HG02588 (cell line): ENCODE data around the gene WDR17.

Source experiments
- ATAC-seq: cut with Tn5 transposase; IDR thresholded peaks from one replicate; pipeline ENCODE4 v1.9.1; 2021; ENCODE audit warnings: mild to moderate bottlenecking, moderate library complexity; ENCODE audit not compliant: unreplicated experiment

Gene WDR17

DNA sequence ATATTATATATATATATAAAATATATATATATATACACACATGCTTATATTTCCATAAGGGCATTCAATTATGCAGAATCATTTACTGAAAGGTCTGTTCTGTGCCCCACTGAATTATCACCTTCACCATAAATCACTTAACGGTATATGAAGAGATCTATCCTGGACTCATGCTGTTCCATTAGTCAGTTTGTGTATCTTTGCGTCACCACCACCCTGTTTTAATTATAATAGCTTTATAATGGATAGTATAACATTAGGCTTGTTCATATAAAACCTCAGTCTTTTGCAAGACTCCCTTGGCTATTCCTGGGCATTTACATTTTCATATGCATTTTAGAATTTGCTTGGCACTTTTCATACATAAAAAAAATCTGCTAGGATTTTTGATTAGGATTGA lies 19.1 kb downstream of the WDR17 start:
- no peak for ATAC-seq

DNA sequence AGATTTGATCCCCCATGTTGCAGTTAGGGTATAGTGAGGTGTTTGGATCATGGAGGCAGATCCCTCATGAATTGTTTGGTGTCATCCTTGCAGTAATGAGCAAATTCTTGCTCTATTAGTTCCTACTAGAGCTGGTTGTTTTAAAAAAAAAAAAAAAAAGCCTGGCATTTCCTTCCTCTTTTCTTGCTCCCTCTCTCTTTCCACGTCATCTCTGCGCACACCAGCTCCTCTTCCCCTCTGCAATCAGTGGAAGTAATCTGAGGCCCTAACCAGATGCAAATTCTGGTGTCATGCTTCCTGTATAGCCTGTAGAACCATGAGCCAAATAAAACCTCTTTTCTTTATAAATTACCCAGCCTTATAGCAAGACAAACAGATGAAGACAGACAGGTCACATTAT lies 24.5 kb downstream of the WDR17 start:
- ATAC-seq = no peak

DNA sequence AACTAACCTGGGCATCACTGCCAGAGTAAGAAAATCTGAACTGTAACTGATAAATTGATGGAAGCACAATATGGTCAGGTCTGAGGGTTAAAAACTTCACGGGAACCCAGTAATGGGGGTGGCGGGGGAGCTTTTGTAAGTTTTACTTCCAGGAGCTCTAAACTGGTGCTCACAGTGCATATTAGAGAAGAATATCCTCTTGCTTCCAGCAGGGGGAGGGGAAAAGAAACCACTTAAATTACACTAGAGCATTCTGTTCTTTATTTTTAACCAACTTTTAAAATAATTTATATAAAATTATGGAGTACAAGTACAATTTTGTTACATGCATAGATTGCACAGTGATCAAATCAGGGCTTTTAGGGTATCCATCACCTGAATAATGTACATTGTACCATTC lies 33.7 kb downstream of the WDR17 start:
- ATAC-seq = no peak

DNA sequence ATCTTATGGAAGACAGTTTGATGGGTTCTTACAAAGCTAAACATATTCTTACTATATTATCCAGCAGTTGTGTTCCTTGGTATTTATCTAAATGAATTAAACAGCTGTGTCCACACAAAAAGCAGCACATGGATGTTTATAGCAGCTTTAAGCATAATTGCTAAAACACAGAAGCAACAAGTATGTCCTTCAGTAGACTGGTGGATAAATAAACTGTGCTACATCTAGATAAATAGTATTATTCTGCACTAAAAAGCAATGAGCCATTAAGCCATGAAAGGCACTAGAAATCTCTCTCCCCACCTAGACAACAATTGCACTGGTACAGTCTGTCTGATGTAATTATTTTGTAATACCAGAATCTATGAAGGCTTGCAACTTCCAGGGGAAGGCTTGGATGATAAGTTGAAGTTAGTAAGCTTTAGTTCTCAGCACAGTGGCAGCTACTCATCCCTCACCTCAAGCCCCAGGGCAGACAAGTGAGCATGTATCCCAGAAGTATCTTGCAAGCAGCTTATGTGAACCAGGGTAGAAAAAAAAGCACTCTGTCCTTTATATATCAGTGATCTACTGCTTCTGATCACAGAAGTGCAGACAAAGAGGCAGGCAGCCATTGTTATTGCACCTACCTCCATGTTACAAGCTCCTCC lies 36.9 kb downstream of the WDR17 start:
- ATAC-seq = no peak

DNA sequence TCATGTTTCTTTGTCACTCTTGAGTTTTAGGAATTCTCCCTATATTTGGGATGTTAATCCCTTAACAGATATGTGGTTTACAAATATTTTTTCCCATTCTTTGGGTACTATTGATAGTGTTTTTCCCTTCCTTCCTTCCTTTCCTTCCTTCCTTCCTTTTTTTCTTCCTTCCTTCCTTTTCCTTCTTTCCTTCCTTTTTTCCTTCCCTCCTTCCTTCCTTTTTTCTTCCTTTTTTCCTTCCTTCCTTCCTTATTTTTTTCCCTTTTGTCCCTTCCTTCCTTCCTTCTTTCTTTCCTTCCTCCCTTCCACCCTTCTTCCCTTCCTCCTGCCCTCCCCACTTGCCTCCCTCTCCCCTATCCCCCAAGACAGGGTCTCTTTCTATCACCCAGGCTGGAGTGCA lies 42.1 kb downstream of the WDR17 start:
- no peak for ATAC-seq

DNA sequence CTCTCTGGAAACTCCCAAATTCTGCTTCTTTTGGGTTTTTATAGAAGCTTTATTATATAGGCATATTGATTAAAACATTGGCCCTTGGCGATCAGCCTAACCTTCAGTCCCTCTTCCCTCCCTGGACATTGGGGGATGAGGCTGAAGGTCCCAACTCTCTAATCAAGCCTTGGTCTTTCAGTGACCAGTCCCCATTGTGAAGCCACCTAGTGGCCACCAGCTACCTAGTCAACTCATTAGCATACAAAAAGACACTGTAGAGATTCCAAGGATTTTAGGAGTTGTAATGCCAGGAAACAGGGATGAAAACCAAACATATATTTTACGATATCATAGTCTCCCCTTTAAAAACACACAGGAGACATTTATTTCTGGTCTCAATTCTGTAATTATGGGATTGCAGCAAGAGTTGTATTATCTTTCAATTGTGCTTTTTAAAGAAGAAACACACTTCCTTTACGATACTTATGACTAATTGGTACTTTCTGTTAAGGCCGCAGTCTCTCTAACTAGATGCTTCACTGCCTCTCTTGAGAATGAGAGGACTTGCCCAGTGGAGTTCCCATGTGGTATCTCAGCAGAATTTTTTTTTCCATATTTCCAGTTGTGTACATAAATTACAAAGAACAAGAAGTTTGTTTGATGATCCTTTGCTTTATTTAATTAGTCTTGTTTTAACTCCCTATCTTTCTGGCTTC lies 58.2 kb downstream of the WDR17 start:
- ATAC-seq = peak; percentile 100

DNA sequence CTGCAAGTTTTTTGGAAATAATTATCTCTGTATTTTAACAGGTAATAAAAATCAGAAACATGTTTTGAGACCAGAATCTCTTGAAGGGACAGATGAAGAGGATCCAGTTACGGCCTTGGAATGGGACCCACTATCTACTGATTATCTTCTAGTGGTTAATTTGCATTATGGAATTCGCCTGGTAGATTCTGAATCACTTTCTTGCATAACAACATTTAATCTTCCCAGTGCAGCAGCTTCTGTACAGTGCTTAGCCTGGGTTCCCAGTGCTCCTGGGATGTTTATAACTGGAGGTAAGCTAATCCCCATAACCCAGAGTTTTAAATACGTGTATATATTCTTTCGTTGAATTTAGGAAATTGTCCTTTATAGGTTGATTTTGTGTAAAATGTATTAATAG lies 59.4 kb downstream of the WDR17 start:
- no peak for ATAC-seq

DNA sequence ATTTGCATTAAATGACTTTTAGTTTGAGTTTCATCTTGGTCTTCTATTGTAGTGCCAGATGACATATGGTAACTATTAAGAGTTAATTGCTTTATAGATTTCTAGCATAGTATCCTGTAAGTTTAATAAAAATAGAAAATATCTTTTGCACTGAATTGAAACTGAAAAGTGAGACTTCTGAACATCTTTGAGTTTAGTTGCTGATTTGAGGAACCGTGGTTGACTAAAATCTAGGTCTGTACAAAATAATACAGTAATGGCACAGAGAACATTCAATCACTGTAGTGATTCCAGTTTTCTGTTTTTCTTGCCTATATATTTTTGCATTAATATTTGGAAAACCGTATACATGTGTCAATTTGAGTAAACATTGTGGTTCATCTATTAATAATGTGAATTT lies 69.0 kb downstream of the WDR17 start:
- ATAC-seq = no peak

DNA sequence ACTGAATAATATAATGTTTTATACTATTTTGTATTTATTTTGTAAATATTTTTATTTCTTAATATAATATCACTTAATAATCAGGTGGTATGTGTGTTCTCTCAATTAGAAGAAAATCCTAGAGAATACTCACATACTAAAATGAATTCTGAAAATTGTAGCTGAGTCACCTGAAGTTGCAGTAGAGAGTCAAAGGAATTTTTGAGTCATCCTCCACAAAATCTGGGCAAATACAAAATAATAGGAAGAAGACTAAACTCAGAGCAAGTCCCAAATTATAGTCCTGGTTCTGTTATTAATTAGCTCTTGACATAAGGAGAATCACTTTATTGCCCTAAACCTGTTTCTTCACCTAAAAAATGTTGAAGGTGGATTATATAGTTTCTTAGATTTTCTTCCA lies 72.0 kb downstream of the WDR17 start:
- ATAC-seq = no peak

DNA sequence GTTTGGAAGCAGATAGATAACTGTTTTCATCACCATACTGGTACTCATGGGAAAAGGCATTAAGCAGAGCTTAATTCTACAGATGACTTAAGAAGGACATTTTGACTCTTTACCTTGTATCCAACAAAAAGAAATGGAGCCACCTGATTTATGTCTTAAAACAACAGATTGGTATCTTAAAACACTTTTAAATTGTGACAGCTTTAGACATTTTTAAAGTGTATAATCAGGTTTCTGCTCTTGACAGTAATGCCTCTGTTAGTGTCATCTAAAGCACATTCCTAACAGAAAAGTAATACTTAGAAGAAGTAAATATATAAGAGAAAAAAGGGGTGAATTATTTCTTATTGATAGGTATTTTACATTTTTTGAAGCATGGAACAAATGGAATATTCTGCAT lies 73.9 kb downstream of the WDR17 start:
- ATAC-seq = no peak

DNA sequence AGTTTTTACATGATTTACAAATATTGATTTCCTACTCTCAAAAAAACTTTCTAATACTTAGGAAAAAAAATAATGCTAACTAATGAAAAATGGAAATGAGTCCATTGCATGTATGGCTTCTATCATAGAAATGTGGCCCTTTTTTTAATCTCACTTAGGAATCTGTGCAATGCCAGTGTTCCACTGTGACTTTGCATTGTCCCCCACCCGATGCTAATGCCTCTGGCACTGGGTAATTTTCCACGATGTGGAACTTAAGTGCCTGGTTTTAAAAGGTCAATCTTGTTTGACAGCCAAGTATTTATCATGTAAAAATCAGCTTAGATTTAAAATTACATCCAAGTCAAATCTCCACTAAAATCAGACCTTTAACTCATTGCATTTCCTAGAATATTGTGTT lies 76.6 kb downstream of the WDR17 start:
- no peak for ATAC-seq

DNA sequence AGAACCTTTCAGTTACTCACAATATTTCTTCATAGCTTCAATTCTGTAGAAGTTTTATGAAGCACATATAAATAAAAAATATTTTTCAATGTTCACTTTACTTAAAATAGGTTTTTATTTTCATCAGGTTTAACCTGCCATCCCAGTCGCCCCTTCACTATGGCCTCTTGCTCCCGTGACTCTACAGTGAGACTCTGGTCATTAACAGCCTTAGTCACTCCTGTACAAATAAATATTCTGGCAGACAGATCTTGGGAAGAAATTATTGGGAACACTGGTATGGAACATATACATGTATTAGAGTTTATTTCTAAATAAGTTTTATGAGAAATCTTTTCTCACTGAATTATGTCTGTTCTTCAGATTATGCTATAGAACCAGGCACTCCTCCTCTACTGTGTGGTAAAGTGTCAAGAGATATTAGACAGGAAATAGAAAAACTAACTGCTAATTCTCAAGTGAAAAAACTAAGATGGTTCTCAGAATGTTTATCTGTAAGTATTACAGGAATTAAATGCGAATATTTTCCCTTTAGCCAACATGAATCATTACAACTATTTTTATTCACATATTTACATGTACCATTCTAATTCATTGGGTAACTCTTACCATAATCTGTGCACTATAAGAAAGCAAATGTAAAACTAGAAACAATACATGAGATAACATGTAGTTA lies 84.2 kb downstream of the WDR17 start:
- ATAC-seq = no peak

DNA sequence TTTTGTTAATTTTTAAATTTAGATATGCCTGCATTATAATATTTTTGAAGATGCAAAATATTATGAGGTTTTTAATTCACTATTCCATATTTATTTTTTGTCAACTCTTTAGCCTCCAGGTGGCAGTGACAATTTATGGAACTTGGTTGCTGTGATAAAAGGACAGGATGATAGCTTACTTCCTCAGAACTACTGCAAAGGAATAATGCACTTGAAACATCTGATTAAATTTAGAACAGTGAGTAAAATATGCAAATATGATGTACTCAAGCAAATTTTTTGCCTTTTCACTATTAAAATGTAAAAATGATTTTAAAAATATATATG lies 84.7 kb downstream of the WDR17 start:
- ATAC-seq = no peak

DNA sequence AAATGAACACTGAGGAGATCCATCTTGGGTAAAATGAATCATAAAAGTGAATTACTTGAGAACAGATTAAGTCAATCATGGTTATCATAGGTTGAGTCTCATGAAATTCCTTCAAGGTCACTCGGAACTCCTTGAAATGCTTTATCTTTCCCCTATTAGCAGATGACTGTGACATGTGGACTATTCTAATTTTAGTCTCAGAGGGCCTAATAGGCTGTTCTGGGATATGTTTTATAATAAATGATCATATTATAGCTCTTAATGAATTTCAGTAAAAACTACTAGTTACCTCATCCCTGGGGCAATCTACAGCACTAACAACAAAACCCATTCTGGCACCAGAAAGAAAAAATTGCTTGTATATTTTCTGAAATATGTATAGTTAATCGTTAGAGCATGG lies 85.1 kb downstream of the WDR17 start:
- ATAC-seq = no peak

DNA sequence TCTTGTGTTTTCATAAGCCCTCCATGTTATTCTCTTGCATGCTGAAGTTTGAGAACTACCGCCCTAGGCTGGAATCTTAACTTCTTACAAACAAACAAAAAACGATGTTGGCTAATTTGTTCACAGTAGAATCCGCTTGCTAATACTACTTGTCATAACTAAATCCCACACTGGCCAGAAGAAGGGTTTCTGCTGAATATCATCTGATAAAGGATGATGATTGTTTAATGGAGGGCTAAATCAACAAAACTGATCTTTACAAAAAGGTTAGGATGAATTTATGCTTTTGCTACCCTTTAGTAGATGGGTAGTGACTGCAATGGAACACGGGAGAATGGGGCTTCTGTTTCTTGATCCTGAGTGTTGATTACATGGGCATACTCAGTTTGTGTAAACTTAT lies 87.5 kb downstream of the WDR17 start:
- no peak for ATAC-seq

DNA sequence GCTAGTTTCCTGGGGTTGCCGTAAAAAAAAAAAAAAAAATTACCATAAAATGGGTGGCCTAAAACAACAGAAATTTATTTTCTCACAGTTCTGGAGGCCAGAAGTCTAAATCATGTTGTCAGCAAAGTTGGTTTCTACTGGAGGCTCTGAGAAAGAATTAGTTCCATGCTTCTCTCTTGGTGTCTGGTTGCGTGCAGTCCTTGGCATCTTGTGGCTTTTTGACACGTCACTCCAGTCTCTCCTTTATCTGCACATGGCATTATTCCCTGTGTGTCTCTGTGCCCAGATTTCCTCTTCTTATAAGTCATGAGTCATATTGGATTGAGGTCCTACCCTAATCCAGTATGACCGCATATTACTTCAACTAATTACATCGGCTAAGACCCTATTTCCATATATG lies 91.0 kb downstream of the WDR17 start:
- ATAC-seq = no peak

DNA sequence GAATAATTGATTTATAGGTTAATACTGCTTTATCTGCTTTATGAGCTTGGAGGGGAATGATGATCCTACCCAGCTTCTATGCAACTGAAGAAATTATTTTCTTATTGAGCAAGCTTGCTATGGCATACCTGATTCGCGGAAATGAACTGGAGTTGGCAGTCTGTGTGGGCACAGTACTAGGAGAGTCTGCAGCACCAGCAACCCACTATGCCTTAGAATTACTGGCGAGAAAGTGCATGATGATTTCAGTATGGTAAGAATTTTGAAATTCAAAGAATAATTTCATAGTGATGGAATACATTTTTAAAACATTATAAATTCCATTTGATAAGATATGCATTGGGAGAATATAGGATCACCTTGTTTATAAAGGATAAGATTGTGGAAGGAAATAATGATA lies 97.4 kb downstream of the WDR17 start:
- ATAC-seq = no peak

DNA sequence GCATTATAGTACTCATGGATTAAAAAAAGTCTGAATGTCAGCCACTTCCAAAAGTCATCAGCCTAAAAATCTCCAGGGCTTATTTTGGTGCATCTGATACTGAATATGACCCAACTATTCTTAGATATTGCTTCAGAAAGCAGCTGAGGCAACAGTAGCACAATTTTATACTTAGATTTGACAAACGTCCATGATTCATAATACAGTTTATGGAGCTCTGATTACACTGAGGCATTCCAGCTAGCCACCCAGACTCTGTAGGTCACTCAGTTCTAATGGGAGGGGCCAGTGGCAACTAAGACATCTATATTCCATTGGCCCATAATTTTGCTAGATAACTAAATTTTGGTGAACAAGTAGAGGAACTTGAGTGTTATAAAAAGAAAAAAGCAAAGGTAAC lies 119.4 kb downstream of the WDR17 start:
- ATAC-seq = no peak

DNA sequence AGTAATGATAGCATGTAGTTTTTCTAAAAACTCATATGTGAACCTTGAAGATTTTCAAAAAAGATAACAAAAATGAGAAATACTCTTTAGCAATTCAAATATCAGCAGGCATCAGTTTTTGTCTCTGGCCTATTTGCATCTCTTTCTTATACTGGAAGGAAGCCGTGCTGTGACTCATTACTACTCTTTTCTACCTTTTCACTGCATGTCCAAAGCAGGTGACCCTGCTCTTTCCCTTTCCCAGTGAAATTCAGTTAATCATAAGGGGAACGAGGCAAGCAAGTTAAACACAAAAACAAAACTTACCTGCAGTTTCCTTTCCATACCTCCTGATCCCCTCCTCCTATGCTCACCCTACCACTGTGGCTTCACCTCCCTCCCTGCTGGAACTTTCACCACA lies 120.4 kb downstream of the WDR17 start:
- ATAC-seq = no peak

DNA sequence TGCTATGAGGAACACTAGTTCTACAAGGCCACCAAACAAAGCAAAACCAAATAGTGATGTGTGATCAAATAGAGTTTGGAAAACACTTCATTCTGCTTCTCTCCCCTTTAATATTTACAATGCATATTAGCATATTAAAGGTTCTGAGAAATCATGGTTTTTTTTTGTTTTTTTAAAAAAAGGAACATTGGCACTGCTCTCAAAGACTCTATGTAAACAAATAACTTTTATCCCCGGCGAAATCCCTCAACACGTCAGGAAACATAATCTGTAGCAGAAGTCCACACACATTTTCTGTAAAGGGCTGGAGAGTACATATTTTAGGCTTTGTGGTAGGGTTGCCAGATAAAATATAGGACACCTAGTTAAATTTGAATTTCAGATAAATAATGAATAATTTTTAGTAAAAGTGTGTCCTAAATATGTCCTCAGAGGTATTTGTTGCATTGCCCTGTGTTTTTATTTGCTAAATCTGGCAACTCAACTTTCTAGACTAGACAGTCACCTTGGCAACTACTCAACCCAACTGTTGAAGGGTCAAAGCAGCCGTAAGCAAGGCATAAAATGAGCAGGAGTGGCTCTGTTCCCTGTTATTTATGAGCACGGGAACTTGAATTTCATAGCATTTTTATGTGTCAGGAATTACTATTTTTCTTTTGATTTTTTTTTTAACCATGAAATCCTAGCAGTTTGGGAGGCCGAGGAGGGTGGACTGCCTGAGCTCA lies 121.2 kb downstream of the WDR17 start:
- no peak for ATAC-seq

DNA sequence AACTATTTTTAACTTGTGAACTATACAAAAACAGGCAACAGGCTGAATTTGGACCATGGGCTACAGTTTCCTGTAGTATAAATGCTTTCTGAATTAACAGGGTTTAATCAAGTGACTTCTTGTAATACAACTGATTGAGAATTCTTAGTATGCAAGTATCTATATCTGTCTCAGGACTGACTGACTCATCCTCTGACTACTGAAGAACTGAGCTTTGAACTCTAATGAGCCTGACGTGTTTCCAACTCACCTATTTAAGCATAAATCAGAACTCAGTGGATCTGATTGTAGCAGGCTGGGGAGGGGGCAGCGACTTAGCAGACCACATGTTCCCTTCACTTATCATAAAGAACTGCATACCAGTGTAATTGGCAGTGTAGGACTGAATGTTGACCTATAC lies 122.0 kb downstream of the WDR17 start:
- ATAC-seq = no peak

DNA sequence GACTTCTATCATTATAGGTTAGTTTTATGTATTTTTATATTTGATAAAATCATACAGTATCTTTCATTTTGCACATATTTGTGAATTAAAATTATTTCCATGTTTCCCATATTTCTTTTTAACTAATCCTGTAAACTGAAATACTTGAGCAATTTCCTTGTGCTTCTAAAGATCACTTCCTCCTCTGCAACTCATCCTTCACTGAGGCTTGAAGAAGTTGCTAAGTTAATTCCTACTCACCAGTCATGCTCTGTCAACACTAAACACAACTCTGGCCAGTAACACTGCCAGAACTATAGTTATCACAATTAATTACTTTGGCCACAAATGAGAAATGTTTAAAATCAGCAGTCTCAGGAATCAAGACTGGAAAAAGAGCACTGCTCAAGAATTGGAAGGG lies 123.0 kb downstream of the WDR17 start:
- ATAC-seq = no peak
